Measurements from ENCODE around the gene PTPRJ.

- TF ChIP-seq PKNOX1 (IDR thresholded peaks at IDR 0.05) (no peak), TARDBP (IDR thresholded peaks at IDR 0.05) (no peak)
These were observed 108.3 kb downstream of the PTPRJ start for GRCh38 chr11:48088682-48089050.

All from HEK293T (cell line).